ENCODE data around the gene ATP5ME.

GRCh38 chr4:661231-661630, 12.8 kb downstream of the ATP5ME start:
- TF ChIP-seq PAWR (CRISPR knock-in tag; IDR thresholded peaks at IDR 0.05; ENCODE audit: borderline replicate concordance) (no peak), NCOR1 (IDR thresholded peaks at IDR 0.05; ENCODE audit: borderline replicate concordance, low read length) (no peak)

All from HepG2 (cell line).